ENCODE measurements around the gene CEP192.
"Not testable (repeated sequence)": the region's sequence is repeated elsewhere in the genome, so short reads cannot be mapped to it uniquely, and the experiment has no call there.

The CEP192 gene

GRCh38 chr18:12990967-12991820 is at the start of gene CEP192:
Gene CEP192, plus strand, starts transcription at chr18:12991362. Its CDS starts 8,063 bp downstream, at chr18:12999425.
- peak; percentile 71 for DNase-seq

GRCh38 chr18:12943215-12943614 is 47.9 kb upstream of the CEP192 start:
- no peak for DNase-seq

- peak; percentile 25 for DNase-seq
Observed at GRCh38 chr18:12944709-12945108, 46.5 kb upstream of the CEP192 start.

- DNase-seq: no peak
Observed at GRCh38 chr18:12946549-12947284, 44.4 kb upstream of the CEP192 start.

GRCh38 chr18:12947285-12948049 is 43.7 kb upstream of the CEP192 start, which contains the start of gene SEH1L:
Gene SEH1L, plus strand, starts transcription at chr18:12948011. Its CDS starts 111 bp downstream, at chr18:12948122.
- DNase-seq: peak; percentile 48

GRCh38 chr18:12948050-12948804 is 42.9 kb upstream of the CEP192 start:
- DNase-seq: peak; percentile 30

GRCh38 chr18:12958478-12958877 is 32.7 kb upstream of the CEP192 start:
- DNase-seq: no peak

GRCh38 chr18:12960395-12960794 is 30.8 kb upstream of the CEP192 start:
- no peak for DNase-seq

- DNase-seq: no peak
Observed at GRCh38 chr18:12960853-12961397, 30.2 kb upstream of the CEP192 start.

GRCh38 chr18:12963069-12963468 is 28.1 kb upstream of the CEP192 start:
- no peak for DNase-seq

GRCh38 chr18:12968115-12968514 is 23.0 kb upstream of the CEP192 start:
- no peak for DNase-seq

GRCh38 chr18:12968619-12969018 is 22.5 kb upstream of the CEP192 start:
- DNase-seq: no peak

- DNase-seq: no peak
Observed at GRCh38 chr18:12973562-12974213, 17.5 kb upstream of the CEP192 start.

- DNase-seq: no peak
Observed at GRCh38 chr18:12975488-12975887, 15.7 kb upstream of the CEP192 start.

GRCh38 chr18:12976305-12976704 is 14.9 kb upstream of the CEP192 start:
- DNase-seq: no peak

- DNase-seq: not testable (repeated sequence)
Observed at GRCh38 chr18:12980065-12980464, 11.1 kb upstream of the CEP192 start.

- no peak for DNase-seq
Observed at GRCh38 chr18:12989397-12990122, 1.6 kb upstream of the CEP192 start.

GRCh38 chr18:12990123-12990475 is 1.1 kb upstream of the CEP192 start:
- DNase-seq: no peak

- no peak for DNase-seq
Observed at GRCh38 chr18:12990641-12990966, 558 bp upstream of the CEP192 start.

- DNase-seq: no peak
Observed at GRCh38 chr18:12991821-12992179, 638 bp downstream of the CEP192 start.

- no peak for DNase-seq
Observed at GRCh38 chr18:12993439-12993838, 2.3 kb downstream of the CEP192 start.

All from NCI-H2029 treated with DMSO at 0.1 percent for 48 hours (cell line).